ENCODE results near the gene AGK.
"Not testable (repeated sequence)": the region's sequence is repeated elsewhere in the genome, so short reads cannot be mapped to it uniquely, and the experiment has no call there.

AGK gene

DNA sequence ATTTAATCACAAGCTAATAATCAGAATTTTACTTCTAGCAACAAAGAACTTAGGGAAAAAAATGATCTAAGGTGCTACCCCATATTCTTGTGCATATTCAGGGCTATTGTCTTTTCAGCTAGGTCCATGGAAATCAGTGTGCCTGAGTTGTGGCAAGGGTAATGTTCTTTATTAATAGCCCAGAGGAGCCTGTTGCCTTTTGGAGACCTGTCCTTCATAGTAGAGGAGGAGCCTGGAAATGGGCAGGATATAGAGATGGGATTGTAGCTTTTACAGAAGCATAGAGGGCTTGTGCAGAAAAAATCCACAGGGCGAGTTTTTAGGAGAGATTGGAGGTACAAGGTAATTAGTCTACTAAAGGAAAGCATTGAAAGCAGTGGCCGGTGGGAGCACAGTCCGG lies 38.9 kb downstream of the AGK start:
- no peak for DNase-seq

DNA sequence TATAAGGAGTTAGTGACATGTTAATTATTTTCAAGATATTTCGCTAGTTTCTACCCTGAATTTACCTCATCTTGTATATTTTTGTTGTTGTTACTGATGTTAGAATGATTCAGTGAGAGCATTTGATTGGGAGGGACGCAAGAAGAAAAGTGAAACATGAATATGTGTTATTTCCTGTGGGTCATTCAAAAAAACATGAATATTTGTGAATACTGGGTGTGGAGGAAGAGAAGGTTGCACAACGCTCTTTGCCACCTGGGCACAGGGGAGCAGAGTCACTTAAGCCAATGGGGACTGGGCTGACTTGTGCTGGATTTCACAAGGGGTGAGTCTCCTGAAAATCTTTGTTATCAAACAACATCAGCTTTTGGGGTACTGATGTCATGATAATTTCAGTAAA lies 39.5 kb downstream of the AGK start:
- no peak for DNase-seq

DNA sequence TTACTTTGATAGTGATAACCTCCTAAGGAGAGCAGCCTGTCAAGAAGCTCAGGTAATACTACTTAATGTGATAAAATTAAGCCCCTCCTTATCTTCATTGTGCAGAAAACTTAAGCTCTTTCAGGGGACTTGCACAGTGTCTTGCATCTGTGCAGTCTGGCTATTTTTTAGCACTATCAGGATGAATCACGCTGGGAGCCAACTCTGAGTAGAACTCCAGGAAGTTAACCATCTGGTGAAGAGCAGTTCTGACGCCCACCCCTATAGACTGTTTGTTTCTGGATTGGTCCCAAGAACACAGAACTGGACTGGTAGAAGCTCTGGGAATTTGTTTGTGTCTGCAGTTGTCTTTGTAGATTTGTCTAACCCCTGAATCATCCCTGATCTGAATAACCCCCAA lies 41.9 kb downstream of the AGK start:
- DNase-seq: no peak

DNA sequence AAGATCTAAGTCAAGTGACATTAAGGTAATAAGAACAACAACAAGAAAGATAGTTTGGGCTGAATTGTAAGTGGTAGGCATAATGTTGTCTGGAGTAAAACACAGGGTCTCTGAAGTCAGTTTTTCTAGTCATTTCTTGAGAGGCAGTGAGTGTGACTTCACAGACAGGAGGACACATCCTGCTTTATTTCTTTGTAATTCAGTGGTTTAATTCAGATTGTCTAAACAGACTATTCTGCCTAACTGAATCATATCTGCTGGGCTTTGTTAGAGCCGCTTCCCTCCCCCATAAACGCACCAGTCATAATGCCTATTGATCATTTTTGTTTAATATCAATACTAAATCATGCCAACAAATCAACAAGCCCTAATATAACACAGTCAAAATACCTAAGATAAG lies 46.8 kb downstream of the AGK start:
- DNase-seq: no peak

DNA sequence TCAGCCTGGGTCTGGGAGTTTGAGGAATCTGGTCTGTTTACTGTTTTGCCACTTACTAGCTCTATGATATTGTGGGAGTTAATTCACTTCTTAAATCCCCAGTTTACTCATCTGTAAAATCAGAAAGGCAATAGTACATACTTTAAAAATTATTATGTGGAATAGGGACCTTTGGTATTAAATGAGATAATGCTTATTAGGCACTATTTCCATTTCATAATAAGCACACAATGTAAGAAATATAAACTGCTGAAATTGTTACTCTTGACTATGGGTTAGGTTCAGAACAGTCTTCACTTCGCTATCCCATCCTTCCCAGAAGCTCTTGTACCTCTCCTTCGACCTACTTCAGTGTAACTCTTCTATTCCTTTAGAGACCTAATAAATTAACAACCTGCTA lies 47.2 kb downstream of the AGK start:
- DNase-seq: no peak

DNA sequence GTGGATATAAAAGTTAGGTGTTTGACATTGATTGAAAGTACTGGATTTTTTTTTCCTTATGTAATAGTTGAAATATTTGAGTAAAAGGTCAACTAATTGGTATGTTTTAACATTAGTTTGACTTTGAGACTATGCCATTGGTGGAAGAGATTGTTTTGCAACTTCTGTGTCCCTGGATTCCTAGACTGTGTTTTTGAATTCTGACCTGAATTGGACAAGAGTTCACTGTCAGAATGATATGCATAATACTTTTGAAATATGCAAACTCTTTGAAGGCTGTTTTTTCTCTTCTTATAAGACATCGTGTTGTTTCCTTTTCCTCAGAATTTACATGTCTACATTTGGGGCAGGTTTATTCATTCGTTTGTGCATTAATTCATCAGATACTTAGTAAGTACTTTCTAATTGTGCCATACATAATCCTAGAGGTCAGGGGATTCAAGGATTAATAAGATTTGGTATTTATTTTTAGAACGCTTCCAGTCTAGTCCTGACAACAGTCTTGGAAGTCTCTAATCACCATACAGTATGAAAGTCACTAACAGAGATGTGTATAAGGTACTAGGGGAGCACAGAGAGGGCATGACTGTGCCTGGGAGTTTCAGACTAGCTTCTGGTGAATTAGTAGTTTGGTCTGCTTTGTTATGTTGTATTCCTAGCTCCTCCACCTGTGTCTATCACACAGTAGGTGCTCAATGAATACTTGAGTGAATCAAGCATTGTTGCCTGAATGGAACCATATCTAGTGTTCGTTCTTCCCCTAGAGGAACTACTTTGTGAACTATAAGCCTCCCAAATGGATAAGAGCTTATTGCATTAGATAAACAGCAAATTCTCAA lies 49.2 kb downstream of the AGK start:
- no peak for DNase-seq

DNA sequence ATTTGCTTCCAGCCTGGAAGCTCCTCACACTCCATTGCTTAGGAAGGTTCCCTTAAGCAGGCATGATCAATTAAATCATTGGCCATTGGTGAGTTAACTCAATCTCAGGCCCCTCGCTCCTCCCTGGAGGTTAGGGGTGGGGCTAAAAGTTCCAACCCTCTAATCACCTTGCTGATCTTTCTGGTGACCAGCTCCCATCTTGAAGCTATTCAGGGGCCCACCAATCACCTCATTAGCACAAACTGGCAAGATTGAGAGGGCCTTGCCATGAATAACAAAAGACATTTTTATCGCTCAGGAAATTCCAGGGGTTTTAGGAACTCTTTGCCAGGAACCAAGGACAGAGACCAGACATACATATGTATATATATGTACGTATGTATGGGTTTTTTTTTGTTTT lies 58.4 kb downstream of the AGK start:
- no peak for DNase-seq

DNA sequence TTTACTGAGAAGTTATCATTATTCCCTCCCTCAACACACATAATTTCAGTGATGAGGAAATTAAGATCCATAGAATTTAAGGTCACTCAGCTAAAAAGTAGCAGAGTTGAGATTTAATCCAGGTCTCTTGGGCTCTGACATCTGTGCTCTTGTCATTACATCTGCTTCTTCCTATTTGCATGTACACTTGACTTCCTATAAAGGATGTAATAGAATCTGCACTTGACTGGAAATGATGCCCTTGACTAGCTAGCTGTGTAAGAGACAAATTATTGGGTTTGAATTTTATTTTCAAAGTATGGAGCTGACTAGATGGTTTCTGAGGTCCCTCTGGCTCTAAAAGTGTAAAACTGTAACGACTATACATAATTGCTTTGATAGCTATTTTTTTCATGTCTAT lies 59.5 kb downstream of the AGK start:
- DNase-seq: no peak

DNA sequence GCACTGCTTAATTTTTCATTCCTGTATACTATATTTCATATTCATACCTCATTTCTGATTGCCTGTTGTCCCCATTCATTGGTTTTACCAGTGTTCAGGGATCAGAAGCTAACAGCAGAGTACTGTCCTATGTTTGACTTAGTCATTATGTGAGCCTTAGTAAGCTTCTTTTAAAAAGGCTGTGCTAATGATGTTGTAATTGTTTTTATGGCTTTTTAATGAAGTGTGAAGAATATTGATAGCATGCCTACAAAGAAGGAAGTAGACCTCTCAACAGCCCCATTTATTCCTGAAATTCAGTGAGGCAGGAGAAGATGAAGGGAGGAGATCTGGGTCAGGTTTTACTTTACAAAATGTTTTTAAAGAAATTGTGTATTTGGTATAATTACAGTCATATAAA lies 61.7 kb downstream of the AGK start:
- no peak for DNase-seq

DNA sequence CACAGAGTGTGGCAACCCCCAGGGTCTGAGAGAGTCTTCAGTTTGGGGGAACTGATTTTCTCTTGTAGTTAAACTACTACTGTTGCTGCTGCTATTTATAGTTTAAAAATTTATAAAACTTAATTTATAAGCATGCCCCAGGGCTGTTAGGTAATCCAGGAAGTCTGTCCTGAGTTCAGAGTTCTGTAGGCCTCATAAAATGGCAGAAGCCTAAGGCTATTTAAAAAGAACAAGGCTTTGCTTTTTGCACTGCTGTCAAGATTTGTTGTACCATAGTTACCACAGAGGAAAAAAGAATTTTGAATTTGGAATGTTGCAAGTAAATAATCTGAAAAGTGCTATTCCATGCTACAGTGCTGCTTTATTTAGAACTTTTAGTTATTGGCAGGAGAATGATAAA lies 66.1 kb downstream of the AGK start:
- no peak for DNase-seq

DNA sequence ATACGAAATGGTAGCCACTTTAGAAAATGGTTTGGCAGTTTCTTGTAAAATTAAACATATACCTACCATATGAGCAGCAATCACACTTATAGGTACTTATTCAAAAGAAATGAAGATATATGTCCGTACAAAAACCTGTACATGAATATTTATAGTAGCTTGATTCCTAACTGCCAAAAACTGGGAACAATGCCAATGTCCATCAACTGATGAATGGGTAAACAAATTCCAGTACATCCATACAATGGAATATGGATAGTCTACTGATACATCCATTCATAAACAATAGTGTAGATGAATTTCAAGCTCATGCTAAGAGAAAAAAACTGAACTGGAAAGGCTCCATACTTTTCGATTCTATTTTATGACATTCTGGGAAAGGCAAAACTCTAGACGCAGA lies 68.5 kb downstream of the AGK start:
- DNase-seq: no peak

DNA sequence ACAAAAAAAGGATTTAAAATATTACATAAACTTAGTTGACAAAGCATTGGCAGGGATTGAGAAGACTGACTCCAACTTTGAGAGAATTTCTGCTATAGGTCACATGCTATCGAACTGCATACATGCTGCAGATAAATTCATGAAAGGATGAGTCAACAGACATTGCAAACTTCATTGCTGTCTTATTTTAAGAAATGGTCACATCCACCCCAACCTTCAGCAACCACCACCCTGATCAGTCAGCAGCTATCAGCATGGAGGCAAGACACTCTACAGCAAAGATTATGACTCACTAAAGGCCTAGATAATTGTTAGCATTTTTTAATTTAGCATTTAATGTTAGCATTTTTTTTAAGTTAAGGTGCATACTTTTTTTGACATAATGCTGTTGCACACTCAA lies 73.6 kb downstream of the AGK start:
- no peak for DNase-seq

DNA sequence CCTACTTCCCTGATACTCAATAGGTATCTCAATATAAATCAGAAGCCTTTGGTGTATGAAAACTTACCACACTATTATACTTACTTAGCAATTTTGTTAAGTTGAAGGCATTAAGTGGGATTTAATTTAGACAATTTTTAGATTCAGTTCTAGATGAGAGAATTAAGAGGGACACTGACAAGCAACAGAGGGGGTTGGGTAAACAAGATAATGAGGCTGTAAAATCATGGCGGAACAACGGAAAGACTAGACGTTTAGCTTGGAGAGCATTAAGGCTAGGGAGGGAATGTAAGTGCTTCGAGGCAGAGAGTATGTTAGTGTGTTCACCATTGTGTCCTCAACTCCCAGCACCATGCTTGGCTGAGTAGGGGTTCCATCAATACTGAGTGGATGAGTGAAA lies 79.4 kb downstream of the AGK start:
- DNase-seq: no peak

DNA sequence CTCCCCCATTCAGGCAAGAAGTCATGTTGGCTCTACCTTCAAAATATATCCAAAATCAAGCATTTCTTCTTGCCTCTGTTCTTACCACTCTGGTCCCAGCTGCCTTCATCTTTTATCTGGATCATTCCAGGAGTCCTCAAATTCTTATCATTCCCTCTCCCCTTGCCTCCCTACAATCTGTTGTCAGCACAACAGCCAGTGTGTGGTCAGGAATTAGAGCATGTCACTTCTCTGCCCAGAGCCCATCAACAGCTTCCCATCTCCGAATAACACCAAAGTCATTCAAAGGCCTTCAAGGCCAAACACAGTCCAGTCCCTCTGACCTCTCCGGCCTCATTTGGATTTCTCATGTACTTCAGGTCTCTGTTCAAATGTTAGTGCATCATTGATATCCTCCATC lies 80.3 kb downstream of the AGK start:
- DNase-seq: no peak

DNA sequence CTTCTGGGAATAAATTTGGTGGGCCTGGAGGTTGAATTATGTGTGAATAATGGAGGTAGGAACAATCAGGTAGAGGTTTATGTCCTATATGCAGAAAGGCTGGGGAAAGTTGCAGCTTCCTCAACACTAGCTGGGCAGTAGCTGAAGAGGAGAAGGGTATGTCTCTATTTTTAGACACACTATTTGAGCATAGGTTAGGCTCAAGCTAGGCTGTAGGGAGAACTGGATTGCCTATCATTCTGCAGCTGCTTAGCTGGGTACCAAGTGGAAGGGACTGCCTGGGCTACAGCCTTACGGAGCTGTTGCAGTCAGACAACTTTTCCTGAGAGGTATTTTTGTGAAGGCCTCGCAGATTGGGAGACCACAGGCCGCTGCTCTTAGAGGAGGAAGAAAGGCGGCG lies 82.9 kb downstream of the AGK start:
- no peak for DNase-seq

DNA sequence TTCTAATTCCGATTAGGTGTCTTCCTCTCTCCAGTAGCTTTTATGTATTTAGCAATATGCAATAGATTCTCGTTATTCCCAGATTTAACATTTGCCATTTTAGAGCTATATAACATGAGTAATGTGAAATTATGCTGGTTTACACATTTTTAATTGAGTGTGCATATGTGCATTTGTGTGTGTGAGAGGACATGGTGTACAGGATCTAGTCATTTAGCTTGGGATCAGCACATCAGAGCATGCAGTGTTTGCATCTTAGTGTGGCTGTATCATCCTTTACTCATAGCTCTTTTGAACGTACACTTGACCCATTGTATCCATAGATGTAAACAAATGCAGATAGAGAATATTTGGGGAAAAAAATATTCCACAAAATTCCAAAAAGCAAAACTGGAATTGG lies 84.8 kb downstream of the AGK start:
- DNase-seq: no peak

DNA sequence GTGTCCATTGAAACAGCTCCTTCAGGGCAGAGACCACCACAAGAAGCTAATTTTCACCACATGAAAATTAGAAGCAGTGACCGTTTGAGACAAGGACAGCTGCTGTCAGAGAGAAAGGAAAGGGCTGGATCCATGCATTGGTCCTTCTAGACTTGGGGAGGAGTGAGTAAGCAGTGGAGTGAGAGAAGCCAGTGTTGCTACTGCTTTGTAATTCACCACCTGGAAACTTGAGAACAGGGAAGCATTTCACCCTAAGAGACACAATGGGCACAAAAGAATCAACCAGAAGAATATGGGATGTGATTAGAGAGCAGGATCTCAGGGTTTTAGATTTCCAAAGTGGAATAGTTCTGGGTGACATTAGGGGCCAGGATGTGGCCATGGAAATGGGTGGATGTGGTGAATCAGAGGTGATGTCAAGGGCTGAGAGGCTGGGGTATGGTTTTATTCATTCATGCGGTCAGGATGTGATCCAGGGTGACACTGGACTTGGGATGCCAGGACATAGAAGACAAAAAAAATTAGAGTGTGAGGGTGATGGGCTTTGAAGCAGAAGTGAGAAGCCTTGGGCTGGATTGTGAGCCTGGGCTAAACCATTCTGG lies 89.1 kb downstream of the AGK start:
- no peak for DNase-seq

DNA sequence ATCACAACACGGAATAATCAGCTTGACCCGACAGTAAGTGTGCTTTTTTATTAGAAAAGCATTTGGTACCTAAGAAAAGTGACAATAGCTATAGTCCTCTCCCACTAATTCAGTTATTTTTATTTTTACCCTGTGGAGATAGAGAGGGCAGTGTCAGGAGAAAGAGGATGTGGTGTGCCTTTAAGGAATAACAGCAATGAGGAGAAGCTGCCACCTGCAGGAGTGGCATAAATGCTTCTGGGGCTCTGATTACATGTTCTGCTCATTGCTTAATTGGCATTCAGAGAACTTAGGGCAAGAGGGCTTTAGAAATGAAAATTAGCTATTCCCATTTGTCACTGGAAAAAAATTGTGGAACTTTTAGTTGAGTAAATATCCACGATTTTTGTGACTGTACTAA lies 90.7 kb downstream of the AGK start:
- DNase-seq: no peak

DNA sequence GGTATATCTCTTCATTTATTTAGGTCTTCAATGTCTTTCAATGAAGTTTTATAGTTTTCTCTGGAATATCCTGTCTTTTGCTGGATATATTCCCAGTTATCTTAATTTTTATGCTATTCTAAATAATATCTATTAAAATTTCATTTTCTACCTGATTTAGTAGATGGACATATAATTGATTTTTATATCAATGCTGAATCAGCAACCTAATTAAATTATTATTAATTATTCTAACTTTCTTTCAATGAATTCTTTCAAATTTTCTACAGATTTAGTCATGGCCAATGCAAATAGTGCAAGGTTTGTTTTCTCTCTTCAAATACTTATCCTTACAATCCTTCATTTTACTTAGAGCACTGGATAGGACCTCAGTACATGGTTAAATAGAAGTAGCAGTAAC lies 94.0 kb downstream of the AGK start:
- no peak for DNase-seq

DNA sequence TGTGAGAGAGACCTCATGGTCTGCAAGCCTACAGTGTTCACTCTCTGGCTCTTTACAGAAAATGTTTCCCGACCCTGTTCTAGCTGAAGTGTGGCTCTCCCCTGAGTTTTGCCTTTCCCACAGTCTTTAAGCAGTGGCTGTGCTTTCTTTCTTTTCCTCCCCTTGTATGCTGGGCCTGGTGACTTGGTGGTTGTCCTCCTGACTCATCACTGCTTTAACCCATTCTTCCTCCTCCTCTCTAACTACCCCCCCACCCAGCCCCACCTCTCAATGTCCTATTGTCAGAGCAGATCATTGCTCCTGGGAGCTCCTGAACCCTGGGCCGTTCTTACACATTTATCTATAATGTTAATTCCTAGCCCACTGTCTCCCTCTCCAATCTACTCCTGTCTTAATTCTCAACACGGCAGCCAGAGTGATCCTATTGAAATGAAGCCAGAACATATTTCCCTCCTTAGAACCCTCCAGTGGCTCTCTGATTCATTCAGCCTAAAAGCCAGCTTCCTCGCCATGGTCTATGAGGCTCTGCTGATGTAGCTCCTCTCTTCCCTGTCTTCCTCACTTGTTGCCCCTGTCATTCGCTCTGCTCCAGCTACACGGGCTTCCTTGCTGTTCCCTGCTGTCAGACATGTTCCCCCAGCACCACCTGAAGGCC lies 95.7 kb downstream of the AGK start:
- DNase-seq: no peak

DNA sequence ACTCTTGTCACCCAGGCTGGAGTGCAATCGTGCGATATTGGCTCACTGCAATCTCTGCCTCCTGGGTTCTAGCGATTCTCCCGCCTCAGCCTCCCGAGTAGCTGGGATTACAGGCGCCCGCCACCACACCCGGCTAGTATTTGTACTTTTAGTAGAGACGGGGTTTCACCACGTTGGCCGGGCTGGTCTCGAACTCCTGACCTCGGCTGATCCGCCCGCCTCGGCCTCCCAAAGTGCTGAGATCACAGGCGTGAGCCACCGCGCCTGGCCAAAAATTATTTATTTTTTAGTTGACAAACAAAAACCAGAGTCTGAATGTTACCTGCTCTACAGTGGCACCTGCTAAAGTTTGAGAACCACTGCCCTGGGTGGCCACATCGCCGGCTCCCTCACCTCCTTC lies 96.5 kb downstream of the AGK start:
- DNase-seq: not testable (repeated sequence)

DNA sequence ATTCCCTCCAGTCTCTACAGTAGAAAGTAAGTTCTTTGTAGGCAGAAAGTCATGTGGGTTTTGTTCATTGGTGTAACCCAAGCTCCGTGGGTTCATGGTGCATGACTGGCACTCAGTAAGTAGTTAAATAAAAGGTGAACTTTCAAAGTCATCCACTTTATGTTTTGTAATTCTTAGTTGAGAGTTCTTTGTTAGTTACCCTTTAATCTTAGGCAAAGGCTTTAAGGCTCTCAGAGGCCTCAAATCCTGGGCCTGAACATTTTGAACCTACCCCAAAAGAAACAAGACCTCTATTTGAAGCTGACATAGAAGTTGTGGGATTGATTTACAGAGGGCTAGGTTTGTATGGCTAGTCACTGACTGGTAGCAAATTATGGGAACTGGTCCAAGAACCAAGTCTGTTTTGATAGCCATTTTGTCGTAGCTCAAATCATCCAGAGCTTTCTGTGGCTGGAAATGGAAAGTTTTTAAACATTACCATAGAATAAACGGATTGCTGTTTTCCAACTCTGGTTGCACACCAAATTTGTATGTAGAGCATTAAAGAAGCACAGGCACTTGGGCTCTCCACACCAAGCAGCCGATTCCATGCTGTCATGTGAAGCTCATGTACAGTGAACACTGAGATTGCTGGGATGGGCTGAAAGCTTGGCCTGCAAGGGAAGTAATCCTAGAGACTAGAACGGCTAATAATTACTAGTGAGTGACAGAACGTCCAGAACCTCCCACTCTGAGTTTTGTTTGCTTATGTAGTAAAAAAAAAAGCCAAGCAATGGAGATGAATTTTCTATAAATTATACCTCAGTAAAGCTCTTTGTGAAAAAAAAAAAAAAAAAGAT lies 97.3 kb downstream of the AGK start:
- DNase-seq: no peak

DNA sequence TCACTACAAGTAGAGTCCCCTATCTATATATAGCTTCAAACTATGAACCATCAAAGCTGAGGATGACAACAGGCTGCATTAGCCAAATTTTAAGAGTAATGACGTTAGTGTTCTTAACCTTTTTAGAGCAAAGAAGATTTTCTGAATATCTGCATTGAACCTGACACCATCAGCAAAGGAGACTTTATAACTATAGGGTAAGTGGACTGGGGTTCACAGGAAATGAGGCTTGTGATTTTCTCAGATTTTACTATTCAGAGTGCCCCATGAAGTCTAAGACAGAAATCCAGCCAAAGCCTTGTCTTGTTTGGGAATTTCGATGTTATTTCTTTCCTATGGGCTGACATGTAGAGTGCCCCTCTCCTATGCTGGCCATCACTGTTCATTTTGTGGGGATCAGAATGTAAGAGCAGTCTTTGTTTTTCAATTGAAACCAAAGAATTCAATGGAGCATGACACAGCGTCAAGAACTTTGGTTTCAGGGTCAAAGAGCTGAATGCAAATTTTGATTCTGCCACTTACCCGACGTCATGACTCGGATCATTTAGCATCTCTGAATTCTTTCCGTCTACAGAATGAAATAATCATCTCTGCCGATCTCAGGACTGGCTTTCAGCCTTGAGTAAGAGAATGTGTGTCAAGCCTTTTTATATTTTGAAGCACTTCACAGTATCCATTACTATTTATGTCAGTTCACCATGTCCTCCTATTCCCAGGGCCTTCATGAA lies 98.1 kb downstream of the AGK start:
- no peak for DNase-seq
